KOPT-K1 (cell line): ENCODE results near the gene TSPAN31.
A peak's percentile ranks its signal among the peaks of the same experiment; 100 is the strongest.
"Not testable (repeated sequence)": the region's sequence is repeated elsewhere in the genome, so short reads cannot be mapped to it uniquely, and the experiment has no call there.

ENCODE experiments used
- H3K27ac ChIP-seq: fragments of 200-600 bp; sonication (generic); 2 replicates; pipeline ENCODE4 v1.5.1; 2016; ENCODE audit warnings: antibody characterized with exemption, mild to moderate bottlenecking, low read depth, low read length; ENCODE audit not compliant: poor library complexity, severe bottlenecking
- H3K36me3 ChIP-seq: fragments of 200-600 bp; sonication (generic); 2 replicates; pipeline ENCODE4 v1.5.1; 2017; ENCODE audit warnings: antibody characterized with exemption, mild to moderate bottlenecking, low read length, moderate library complexity; ENCODE audit not compliant: insufficient read depth
- H3K9me3 ChIP-seq: fragments of 200-600 bp; sonication (generic); 2 replicates; pipeline ENCODE4 v1.5.1; 2017; ENCODE audit warnings: antibody characterized with exemption, low read length, mild to moderate bottlenecking; ENCODE audit not compliant: insufficient read depth, poor library complexity, severe bottlenecking

TSPAN31 gene

DNA sequence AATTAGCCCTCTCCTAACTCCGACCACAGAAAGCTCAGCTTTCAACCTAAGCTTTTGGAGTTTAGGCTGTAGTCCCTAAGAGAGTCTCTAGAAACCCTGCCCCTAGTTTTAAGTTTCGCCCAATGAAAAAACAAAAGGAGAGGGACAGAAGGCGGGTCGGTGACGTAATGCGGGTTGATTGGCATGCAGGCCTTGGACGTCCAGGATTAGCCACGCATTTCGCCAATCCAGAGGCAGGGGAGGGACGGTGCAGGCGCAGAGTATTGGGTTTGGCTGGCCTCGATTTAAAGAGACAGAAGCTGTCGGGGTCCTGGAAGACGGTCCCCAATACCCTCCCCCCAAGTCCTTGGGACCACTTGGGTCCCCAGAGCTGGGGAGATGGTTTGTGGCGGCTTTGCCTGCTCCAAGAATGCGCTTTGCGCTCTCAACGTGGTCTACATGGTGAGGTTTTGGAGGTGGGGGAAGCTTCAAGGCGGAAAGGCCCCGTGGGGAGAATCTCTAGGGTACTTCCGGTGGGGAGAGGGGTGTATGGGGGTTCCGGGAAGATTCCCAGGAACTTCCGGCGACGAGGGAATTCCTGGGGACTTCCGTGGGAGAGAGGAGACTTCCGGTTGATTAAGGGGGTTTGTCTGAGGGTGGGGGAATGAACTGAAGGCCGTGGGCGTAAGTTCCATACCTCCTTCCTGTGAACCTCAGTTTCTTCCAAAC, at the start of gene TSPAN31:
Gene TSPAN31 (plus strand): TSS at position 263 of the 708 bp plus-strand sequence. CDS start 116 bp downstream, at position 379.
- Histone ChIP-seq H3K27ac (peak within 1 kb of the TSS; percentile 78), H3K36me3 (peaks cover 47% of the 10 kb centered on the region), H3K9me3 (no peaks in the 10 kb centered on the region)

GRCh38 chr12:57695770-57696432, 48.9 kb upstream of the TSPAN31 start:
- H3K27ac ChIP-seq, result no peak overlapping the region
- no peaks in the 10 kb centered on the region for H3K9me3 ChIP-seq
- H3K36me3 ChIP-seq, result peaks cover 39% of the 10 kb centered on the region

DNA sequence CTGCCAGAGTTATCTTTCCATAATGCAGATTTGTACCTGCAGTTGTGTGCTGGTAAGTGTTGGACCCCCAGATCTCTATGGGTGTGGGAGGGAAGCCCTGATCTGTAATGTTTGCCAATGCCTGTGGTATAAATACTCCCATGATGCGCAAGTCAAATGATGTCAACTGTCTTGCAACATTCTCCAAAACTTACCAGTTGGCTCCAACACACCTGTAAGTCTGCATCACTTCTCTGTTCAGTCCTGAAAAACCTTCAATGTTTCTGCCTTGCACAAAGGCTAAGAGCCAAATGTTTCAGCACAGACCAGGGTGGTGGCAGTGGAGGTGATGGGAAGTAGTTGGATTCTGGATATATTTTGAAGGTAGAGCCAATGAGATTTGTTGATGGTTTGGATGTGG, 47.8 kb upstream of the TSPAN31 start:
- peaks cover 41% of the 10 kb centered on the region for H3K36me3 ChIP-seq
- no peak overlapping the region for H3K27ac ChIP-seq

DNA sequence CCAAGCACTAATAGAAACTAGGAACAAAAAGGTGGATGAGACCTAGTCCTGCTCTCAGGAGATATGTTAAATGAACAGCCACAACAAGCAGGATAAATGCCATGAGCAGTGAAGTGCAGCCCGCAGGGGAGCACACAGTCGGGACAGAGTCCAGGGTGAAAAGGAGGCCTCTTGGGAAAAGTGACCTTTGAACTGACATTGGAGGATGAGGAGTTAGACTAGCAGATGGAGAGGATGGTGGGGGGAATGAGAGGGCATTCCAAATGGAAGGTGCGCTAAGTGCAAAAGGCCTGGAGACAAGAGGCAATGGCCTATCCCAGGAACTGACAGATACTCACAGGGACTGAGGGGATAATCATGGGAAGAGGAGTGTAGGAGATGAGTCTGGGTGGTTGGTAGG, 46.4 kb upstream of the TSPAN31 start:
- Histone ChIP-seq H3K27ac (no peak overlapping the region), H3K36me3 (peaks cover 54% of the 10 kb centered on the region), H3K9me3 (peaks cover 4% of the 10 kb centered on the region)

More for the DNA sequence above, 47.8 kb upstream of the TSPAN31 start:
- no peaks in the 10 kb centered on the region for H3K9me3 ChIP-seq

DNA sequence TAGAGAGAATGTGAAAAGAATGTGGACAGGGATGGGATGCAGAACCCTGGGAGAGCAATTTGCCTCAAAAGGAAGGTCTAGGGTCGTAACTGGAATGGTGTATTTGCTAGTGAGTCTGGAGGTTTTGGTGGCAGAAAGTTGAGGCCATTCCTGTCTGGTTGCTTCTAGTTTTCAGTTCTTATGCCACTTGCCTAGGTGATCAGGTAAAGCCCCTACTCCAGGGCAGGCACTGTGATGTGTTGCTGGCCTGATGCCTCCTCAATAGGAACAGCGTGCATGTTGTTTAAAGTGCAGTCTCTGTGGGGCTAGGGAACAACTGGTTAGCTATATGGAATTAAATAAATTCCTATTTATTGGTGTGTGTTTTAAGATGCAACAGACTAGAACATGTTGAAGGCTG, 44.5 kb upstream of the TSPAN31 start:
- Histone ChIP-seq H3K36me3 (peaks cover 72% of the 10 kb centered on the region), H3K9me3 (peaks cover 15% of the 10 kb centered on the region), H3K27ac (no peak overlapping the region)

DNA sequence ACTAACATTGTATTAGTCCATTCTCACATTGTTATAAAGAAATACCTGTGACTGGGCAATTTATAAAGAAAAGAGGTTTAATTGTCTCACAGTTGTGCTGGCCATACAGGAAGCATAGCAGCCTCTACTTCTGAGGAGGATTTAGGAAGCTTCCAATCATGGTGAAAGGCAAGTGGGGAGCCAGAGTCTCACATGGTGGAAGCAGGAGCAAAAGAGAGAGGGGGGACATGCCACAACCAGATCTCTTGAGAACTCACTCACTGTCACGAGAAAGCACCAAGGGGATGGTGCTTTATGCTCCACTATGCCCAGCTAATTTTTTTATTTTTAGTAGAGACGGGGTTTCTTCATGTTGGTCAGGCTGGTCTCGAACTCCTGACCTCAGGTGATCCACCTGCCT, 37.6 kb upstream of the TSPAN31 start:
- Histone ChIP-seq H3K27ac (no peak overlapping the region), H3K36me3 (peaks cover 69% of the 10 kb centered on the region), H3K9me3 (peaks cover 22% of the 10 kb centered on the region)

DNA sequence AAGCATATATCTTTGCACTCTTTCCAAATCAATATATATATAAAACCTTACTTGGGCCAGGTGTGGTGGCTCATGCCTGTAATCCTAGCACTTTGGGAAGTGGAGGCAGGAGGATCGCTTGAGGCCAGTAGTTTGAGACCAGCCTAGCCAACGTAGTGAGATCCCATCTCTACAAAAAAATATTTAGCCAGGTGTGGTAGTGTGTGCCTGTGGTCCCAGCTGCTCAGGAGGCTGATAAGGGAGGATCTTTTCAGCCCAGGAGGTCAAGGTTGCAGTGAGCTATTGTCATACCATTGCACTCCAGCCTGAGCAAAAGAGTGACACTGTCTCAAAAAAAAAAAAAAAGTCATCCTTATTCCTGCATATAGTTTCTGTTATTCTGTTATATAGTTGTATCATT, 36.5 kb upstream of the TSPAN31 start:
- H3K36me3 ChIP-seq, result peaks cover 68% of the 10 kb centered on the region
- peaks cover 19% of the 10 kb centered on the region for H3K9me3 ChIP-seq
- H3K27ac ChIP-seq, result no peak overlapping the region

DNA sequence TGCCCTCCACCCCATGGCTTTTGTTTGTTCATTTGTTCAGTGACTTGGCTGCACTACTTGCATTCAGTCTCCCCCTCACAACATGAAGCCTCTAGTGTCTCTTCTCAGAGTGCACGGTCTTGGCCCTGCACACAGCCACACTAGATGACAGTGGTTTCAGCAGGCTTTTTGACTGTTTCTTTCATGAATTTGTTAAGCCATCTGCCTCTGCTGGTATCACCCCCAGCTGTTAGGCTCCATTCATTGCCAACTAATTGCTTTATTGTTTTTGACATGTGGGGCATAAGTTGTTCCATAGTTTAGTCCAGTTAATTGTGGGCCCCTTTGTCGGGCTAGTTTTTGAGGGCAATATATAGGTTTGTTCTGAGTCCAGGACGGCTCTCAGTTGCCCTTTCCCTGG, 32.1 kb upstream of the TSPAN31 start:
- Histone ChIP-seq H3K27ac (no peak overlapping the region), H3K9me3 (peaks cover 7% of the 10 kb centered on the region), H3K36me3 (peaks cover 67% of the 10 kb centered on the region)

DNA sequence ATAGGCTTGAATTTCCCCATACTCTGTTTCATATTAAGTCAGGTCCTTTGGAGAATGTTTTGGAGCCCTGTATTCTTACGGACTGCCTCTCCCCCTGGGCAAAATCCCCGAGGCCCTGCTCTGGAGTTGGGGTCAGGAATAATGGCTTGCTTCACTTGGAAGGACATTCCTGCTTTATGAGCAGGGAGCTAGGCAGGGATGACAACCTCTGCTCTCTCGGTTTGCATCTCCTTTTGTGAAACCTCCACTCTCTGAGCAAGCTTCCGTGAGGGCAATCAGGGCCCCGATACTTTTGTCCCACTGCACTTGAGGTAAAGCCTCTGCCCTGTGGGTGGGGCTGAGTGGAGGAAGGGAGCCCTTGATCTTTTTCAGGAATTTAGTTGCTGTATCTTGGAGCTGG, 31.6 kb upstream of the TSPAN31 start:
- Histone ChIP-seq H3K27ac (no peak overlapping the region), H3K9me3 (peaks cover 7% of the 10 kb centered on the region), H3K36me3 (peaks cover 71% of the 10 kb centered on the region)

DNA sequence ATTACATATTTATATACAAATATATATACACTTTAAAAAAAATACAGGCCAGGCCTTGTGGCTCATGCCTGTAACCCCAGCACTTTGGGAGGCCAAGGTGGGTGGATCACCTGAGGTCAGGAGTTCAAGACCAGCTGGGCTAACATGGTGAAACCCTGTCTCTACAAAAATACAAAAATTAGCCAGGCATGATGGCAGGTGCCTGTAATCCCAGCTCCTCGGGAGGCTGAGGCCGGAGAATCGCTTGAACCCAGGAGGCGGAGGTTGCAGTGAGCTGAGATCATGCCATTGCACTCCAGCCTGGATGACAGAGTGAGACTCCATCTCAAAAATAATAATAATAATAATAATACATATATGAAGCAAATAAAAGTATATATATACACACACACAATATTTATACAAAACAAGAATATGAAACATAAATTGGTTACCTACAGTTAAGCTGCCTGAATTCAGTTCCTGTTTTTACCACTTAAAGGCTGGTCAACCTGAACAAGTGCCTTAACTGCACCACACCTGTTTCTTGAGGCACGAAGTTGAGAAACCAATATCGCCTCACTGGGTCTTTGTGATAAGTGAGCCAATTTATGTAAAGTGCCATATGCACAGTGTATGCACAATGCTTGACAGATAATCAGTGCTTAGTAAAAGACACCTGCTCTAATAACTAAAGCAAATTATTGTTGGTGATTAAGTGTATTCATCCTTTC, 29.6 kb upstream of the TSPAN31 start:
- H3K36me3 ChIP-seq, result peaks cover 88% of the 10 kb centered on the region
- H3K27ac ChIP-seq, H3K9me3 ChIP-seq: not testable (repeated sequence)

DNA sequence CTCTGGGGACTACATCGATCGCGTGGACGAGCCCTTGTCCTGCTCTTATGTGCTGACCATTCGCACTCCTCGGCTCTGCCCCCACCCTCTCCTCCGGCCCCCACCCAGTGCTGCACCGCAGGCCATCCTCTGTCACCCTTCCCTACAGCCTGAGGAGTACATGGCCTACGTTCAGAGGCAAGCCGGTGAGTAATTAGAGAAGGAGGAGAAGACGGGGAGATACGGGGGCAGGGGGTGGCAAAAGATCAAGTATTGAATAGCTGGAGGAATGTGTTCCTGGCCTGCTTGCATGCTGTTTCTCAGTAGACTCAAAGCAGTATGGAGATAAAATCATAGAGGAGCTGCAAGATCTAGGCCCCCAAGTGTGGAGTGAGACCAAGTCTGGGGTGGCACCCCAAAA, 29.1 kb upstream of the TSPAN31 start:
- no peak overlapping the region for H3K27ac ChIP-seq
- peaks cover 7% of the 10 kb centered on the region for H3K9me3 ChIP-seq

GRCh38 chr12:57716305-57716704, 28.5 kb upstream of the TSPAN31 start:
- Histone ChIP-seq H3K9me3 (peaks cover 7% of the 10 kb centered on the region), H3K36me3 (peaks cover 94% of the 10 kb centered on the region), H3K27ac (no peak overlapping the region)

More for the DNA sequence above, 29.1 kb upstream of the TSPAN31 start:
- peaks cover 89% of the 10 kb centered on the region for H3K36me3 ChIP-seq

GRCh38 chr12:57717131-57717530, 27.7 kb upstream of the TSPAN31 start:
- peaks cover 94% of the 10 kb centered on the region for H3K36me3 ChIP-seq
- peaks cover under 1% of the 10 kb centered on the region for H3K9me3 ChIP-seq
- H3K27ac ChIP-seq, result no peak overlapping the region

GRCh38 chr12:57717846-57718640, 26.8 kb upstream of the TSPAN31 start:
- peaks cover 92% of the 10 kb centered on the region for H3K36me3 ChIP-seq
- no peak overlapping the region for H3K27ac ChIP-seq
- H3K9me3 ChIP-seq, result no peaks in the 10 kb centered on the region
